ENCODE measurements around the gene UQCC5.

UQCC5 gene

DNA sequence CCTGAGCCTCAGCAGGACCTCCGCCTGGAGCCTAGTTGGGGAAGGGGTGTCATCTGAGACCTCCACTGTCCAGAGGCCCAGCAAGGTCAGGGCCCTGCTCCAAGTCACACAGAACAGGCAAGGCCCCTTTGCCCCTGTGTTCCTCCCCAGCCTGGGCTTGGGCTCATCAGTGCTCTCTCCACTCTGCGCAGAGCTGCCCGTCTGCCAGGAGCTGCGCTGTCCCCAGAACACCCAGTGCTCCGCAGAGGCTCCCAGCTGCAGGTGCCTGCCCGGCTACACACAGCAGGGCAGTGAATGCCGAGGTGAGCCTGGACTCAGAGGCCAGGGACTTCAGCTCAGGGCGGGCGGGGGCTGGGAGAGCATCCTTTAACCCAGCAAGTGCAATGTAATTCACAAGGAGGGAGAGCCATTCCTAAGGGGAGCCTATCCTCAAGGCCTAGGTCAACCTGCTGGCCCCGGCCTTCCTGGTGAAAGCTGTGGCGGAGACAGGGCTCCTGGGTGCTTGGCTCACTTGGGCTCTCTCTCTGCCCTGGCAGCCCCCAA, 33.5 kb upstream of the UQCC5 start:
- no peak for DNase-seq (ENCODE audit: low read depth in 1 of 2, low spot score in 1 of 2)
- TF ChIP-seq GABPA (IDR thresholded peaks at IDR 0.05; ENCODE audit: low read depth) (no peak), POLR2AphosphoS5 (IDR thresholded peaks at IDR 0.05; ENCODE audit: low read depth) (no peak), REST (IDR thresholded peaks at IDR 0.05; ENCODE audit: insufficient replicate concordance, low read depth) (no peak), SPI1 (IDR thresholded peaks at IDR 0.05; ENCODE audit: borderline replicate concordance, low read depth) (no peak)
- TF ChIP-seq, protein P1, sequence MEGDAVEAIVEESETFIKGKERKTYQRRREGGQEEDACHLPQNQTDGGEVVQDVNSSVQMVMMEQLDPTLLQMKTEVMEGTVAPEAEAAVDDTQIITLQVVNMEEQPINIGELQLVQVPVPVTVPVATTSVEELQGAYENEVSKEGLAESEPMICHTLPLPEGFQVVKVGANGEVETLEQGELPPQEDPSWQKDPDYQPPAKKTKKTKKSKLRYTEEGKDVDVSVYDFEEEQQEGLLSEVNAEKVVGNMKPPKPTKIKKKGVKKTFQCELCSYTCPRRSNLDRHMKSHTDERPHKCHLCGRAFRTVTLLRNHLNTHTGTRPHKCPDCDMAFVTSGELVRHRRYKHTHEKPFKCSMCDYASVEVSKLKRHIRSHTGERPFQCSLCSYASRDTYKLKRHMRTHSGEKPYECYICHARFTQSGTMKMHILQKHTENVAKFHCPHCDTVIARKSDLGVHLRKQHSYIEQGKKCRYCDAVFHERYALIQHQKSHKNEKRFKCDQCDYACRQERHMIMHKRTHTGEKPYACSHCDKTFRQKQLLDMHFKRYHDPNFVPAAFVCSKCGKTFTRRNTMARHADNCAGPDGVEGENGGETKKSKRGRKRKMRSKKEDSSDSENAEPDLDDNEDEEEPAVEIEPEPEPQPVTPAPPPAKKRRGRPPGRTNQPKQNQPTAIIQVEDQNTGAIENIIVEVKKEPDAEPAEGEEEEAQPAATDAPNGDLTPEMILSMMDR (IDR thresholded peaks at IDR 0.05; ENCODE audit: insufficient read depth, low read length) = no peak
- Histone ChIP-seq H3K27ac (replicated peaks) (no peak overlapping the region), H3K4me3 (replicated peaks; ENCODE audit: insufficient read depth, low read length) (no peak overlapping the region), H3K27me3 (ENCODE audit: insufficient read depth, poor library complexity, severe bottlenecking) (no peaks in the 10 kb centered on the region)

GRCh38 chr3:52503788-52504424, 32.5 kb upstream of the UQCC5 start:
- TF ChIP-seq SPI1 (IDR thresholded peaks at IDR 0.05; ENCODE audit: borderline replicate concordance, low read depth) (no peak), GABPA (IDR thresholded peaks at IDR 0.05; ENCODE audit: low read depth) (no peak), POLR2AphosphoS5 (IDR thresholded peaks at IDR 0.05; ENCODE audit: low read depth) (no peak), REST (IDR thresholded peaks at IDR 0.05; ENCODE audit: insufficient replicate concordance, low read depth) (no peak)
- TF ChIP-seq, protein P1 (IDR thresholded peaks at IDR 0.05; ENCODE audit: insufficient read depth, low read length) = no peak
- H3K27ac ChIP-seq (replicated peaks) = no peak overlapping the region
- no peak overlapping the region for H3K4me3 ChIP-seq (replicated peaks; ENCODE audit: insufficient read depth, low read length)
- H3K27me3 ChIP-seq (ENCODE audit: insufficient read depth, poor library complexity, severe bottlenecking) = no peaks in the 10 kb centered on the region
- no peak for DNase-seq (ENCODE audit: low read depth in 1 of 2, low spot score in 1 of 2)

DNA sequence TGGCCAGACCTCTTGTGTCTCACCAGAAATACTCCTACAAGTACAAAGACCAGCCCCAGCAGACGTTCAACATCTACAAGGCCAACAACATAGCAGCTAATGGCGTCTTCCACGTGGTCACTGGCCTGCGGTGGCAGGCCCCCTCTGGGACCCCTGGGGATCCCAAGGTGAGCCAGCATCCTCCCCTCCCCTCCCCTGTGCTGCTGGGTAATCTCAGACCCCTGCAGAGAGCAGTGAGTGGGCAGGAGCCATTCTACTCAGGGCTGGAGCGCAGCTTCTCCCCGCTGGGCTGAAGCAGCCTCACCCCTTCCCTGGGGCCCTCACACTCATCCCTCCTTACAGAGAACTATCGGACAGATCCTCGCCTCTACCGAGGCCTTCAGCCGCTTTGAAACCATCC, 31.4 kb upstream of the UQCC5 start:
- Histone ChIP-seq H3K27ac (replicated peaks) (no peak overlapping the region), H3K27me3 (ENCODE audit: insufficient read depth, poor library complexity, severe bottlenecking) (no peaks in the 10 kb centered on the region), H3K4me3 (replicated peaks; ENCODE audit: insufficient read depth, low read length) (no peak overlapping the region)
- no peak for TF ChIP-seq POLR2AphosphoS5 (IDR thresholded peaks at IDR 0.05; ENCODE audit: low read depth)
- TF ChIP-seq GABPA (IDR thresholded peaks at IDR 0.05; ENCODE audit: low read depth) = no peak
- no peak for TF ChIP-seq REST (IDR thresholded peaks at IDR 0.05; ENCODE audit: insufficient replicate concordance, low read depth)
- TF ChIP-seq, protein P1 (IDR thresholded peaks at IDR 0.05; ENCODE audit: insufficient read depth, low read length) = no peak
- TF ChIP-seq SPI1 (IDR thresholded peaks at IDR 0.05; ENCODE audit: borderline replicate concordance, low read depth) = no peak
- DNase-seq (ENCODE audit: low read depth in 1 of 2, low spot score in 1 of 2) = no peak

Measured in HL-60 (cell line).